Liver (tissue), 9 donors: Measurements from ENCODE around the gene MTARC2. TPM values are rescaled to one million over a fixed set of nuclear protein-coding genes. Genes with fewer than 3 reads are reported as not detected.

Experiments used
- DNase-seq: peaks from one replicate; pipeline ENCODE4 v3.0.0-alpha.2; 2017; ENCODE audit warnings: low spot score
- H3K27ac ChIP-seq, 2 donors: one replicate each; pipeline ENCODE4 v1.7.0; 2013; ENCODE audit warnings: inconsistent platforms in 2 of 2, low read length in 2 of 2, control low read depth in 1 of 2, low read depth in 1 of 2, mild to moderate bottlenecking in 1 of 2
- H3K27me3 ChIP-seq, 4 donors: one replicate each; pipeline versions ENCODE4 v1.6.1 to v1.7.0; 2013; ENCODE audit warnings: low read length in 3 of 4, inconsistent platforms in 1 of 4, mild to moderate bottlenecking in 1 of 4, moderate library complexity in 1 of 4; ENCODE audit not compliant: control insufficient read depth in 4 of 4, insufficient read depth in 4 of 4
- H3K36me3 ChIP-seq, 4 donors: one replicate each; pipeline versions ENCODE4 v1.6.1 to v1.7.0; 2013; ENCODE audit warnings: low read length in 3 of 4, mild to moderate bottlenecking in 3 of 4, low read depth in 1 of 4, moderate library complexity in 1 of 4; ENCODE audit not compliant: control insufficient read depth in 4 of 4, insufficient read depth in 3 of 4
- H3K4me1 ChIP-seq, 4 donors: one replicate each; pipeline versions ENCODE4 v1.6.1 to v1.7.0; 2013; ENCODE audit warnings: low read length in 3 of 4, mild to moderate bottlenecking in 3 of 4, moderate library complexity in 1 of 4; ENCODE audit not compliant: control insufficient read depth in 4 of 4, insufficient read depth in 4 of 4
- H3K4me3 ChIP-seq, 3 donors: one replicate each; pipeline versions ENCODE4 v1.6.1 to v1.7.0; 2013; ENCODE audit warnings: low read length in 3 of 3, control low read depth in 1 of 3, low read depth in 1 of 3, mild to moderate bottlenecking in 1 of 3
- H3K9ac ChIP-seq, 2 donors: one replicate each; pipeline ENCODE4 v1.7.0; 2013; ENCODE audit warnings: low read length in 2 of 2, mild to moderate bottlenecking in 2 of 2, moderate library complexity in 2 of 2, control low read depth in 1 of 2, low read depth in 1 of 2
- H3K9me3 ChIP-seq, 4 donors: one replicate each; pipeline versions ENCODE4 v1.6.1 to v1.7.0; 2013; ENCODE audit warnings: low read length in 3 of 4; ENCODE audit not compliant: control insufficient read depth in 4 of 4
- EGR1 ChIP-seq, 2 donors: IDR thresholded peaks; 2 replicates each; pipeline ENCODE4 v1.6.1; 2016 to 2018; ENCODE audit warnings: antibody characterized with exemption in 2 of 2, low read depth in 2 of 2
- FOXA2 ChIP-seq: IDR thresholded peaks from 2 replicates; pipeline ENCODE4 v1.6.1; 2016; ENCODE audit warnings: antibody characterized with exemption
- HNF4G ChIP-seq: IDR thresholded peaks from 2 replicates; pipeline ENCODE4 v1.6.1; 2016; ENCODE audit warnings: antibody characterized with exemption
- MAX ChIP-seq: IDR thresholded peaks from 2 replicates; pipeline ENCODE4 v1.6.1; 2016; ENCODE audit warnings: antibody characterized with exemption
- NR2F2 ChIP-seq: IDR thresholded peaks from 2 replicates; pipeline ENCODE4 v1.6.1; 2016; ENCODE audit warnings: antibody characterized with exemption
- RXRA ChIP-seq, 2 donors: IDR thresholded peaks; 2 replicates each; pipeline ENCODE4 v1.6.1; 2017 to 2018; ENCODE audit warnings: antibody characterized with exemption in 2 of 2, mild to moderate bottlenecking in 1 of 2
- SP1 ChIP-seq: IDR thresholded peaks from 2 replicates; pipeline ENCODE4 v1.6.1; 2018; ENCODE audit warnings: antibody characterized with exemption, mild to moderate bottlenecking
- TAF1 ChIP-seq: conservative IDR thresholded peaks from 2 replicates; pipeline ENCODE4 v1.6.1; 2016; ENCODE audit warnings: antibody characterized with exemption, mild to moderate bottlenecking
- YY1 ChIP-seq: IDR thresholded peaks from 2 replicates; pipeline ENCODE4 v1.6.1; 2016; ENCODE audit warnings: antibody characterized with exemption, mild to moderate bottlenecking
- WGBS: extraction: QIAGEN DNeasy Blood & Tissue Kit; methylation state at CpG from one replicate; pipeline ENCODE4 v1.1.7; 2013; 5-methylcytosine and 5-hydroxymethylcytosine counted together
- polyA plus RNA-seq, 2 donors: library from polyadenylated mRNA; stranded (reverse) in 1 of 2; unstranded in 1 of 2; fragments of 200-250 nt in 1 of 2; fragments of >200 nt in 1 of 2; fragmentation: Nextera tagmentation in 1 of 2; extraction: Ambion mirVana in 1 of 2; gene quantifications; one replicate each; pipeline versions ENCODE4 v1.2.1 to v1.2.3, GENCODE V29; 2013 to 2015
- total RNA-seq, 2 donors: library from RNA; depleted of rRNA; stranded (reverse); fragments of >200 nt; gene quantifications; one replicate each; pipeline ENCODE4 v1.2.3, GENCODE V29; 2014
- TF ChIP-seq, protein P1 (sequence below): IDR thresholded peaks from 2 replicates; pipeline ENCODE4 v1.6.1; 2016; ENCODE audit warnings: antibody characterized with exemption
- TF ChIP-seq, protein P2 (sequence below): fragments of 150-350 bp; IDR thresholded peaks from 2 replicates; pipeline ENCODE4 v1.5.1; 2017; ENCODE audit warnings: improper control_type of control experiment, low read depth, low read length; ENCODE audit not compliant: missing input control
- TF ChIP-seq, protein P3 (sequence below): IDR thresholded peaks from 2 replicates; pipeline ENCODE4 v1.6.1; 2016; ENCODE audit warnings: antibody characterized with exemption
- donor health status: healthy.
- donor health status: healthy.
- donor health status: healthy.
- donor health status: healthy.
- donor health status: healthy.

MTARC2 gene
- total and polyA plus RNA-seq, 4 donors = 24.9 to 96.1 (median 71.4) TPM

DNA sequence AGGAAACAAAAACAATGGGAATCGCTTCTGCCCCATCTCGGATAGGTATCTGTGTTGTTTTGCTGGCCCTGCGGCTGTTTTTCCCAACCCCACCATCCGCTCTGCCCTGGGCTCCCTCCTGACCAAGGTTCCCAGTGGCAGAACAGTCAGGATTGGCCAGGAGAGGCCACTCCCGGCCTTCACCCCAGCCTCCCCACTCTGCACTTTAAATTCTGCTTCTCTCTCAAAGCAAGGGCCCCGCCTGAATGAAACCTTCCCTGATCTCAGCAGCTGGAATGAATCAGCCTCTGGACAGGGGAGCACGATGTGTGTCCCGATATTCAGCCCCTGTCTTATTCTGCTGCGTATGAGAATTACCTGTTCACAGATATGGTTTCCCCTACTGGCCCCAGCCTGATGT is 41.6 kb upstream of the MTARC2 start:
- H3K4me1 ChIP-seq = peaks cover 6 to 33% (median 21%) of the 10 kb centered on the region in 4 donors
- H3K4me3 ChIP-seq = no peak overlapping the region
- no peak for DNase-seq
- H3K27me3 ChIP-seq = no peaks in the 10 kb centered on the region
- no peaks in the 10 kb centered on the region for H3K9me3 ChIP-seq
- no peak overlapping the region for H3K27ac ChIP-seq
- no peak overlapping the region for H3K9ac ChIP-seq
- TF ChIP-seq YY1 (no peak), EGR1 (IDR thresholded peaks at IDR 0.05; ENCODE audit: low read depth in 2 of 2) (no peak)
- TF ChIP-seq, protein P1, sequence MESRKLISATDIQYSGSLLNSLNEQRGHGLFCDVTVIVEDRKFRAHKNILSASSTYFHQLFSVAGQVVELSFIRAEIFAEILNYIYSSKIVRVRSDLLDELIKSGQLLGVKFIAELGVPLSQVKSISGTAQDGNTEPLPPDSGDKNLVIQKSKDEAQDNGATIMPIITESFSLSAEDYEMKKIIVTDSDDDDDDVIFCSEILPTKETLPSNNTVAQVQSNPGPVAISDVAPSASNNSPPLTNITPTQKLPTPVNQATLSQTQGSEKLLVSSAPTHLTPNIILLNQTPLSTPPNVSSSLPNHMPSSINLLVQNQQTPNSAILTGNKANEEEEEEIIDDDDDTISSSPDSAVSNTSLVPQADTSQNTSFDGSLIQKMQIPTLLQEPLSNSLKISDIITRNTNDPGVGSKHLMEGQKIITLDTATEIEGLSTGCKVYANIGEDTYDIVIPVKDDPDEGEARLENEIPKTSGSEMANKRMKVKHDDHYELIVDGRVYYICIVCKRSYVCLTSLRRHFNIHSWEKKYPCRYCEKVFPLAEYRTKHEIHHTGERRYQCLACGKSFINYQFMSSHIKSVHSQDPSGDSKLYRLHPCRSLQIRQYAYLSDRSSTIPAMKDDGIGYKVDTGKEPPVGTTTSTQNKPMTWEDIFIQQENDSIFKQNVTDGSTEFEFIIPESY = no peak
- whole genome bisulfite sequencing = 82% methylated on average over 9 of the region's 9 CpGs
- H3K36me3 ChIP-seq = no peaks in the 10 kb centered on the region

GRCh38 chr1:220707160-220707559 is 41.0 kb upstream of the MTARC2 start:
- no peak for TF ChIP-seq TAF1
- TF ChIP-seq, protein P2, sequence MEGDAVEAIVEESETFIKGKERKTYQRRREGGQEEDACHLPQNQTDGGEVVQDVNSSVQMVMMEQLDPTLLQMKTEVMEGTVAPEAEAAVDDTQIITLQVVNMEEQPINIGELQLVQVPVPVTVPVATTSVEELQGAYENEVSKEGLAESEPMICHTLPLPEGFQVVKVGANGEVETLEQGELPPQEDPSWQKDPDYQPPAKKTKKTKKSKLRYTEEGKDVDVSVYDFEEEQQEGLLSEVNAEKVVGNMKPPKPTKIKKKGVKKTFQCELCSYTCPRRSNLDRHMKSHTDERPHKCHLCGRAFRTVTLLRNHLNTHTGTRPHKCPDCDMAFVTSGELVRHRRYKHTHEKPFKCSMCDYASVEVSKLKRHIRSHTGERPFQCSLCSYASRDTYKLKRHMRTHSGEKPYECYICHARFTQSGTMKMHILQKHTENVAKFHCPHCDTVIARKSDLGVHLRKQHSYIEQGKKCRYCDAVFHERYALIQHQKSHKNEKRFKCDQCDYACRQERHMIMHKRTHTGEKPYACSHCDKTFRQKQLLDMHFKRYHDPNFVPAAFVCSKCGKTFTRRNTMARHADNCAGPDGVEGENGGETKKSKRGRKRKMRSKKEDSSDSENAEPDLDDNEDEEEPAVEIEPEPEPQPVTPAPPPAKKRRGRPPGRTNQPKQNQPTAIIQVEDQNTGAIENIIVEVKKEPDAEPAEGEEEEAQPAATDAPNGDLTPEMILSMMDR = no peak
- TF ChIP-seq RXRA (IDR thresholded peaks at IDR 0.05) = no peak
- no peak for TF ChIP-seq HNF4G
- TF ChIP-seq FOXA2 = no peak
- no peaks in the 10 kb centered on the region for H3K27me3 ChIP-seq
- no peaks in the 10 kb centered on the region for H3K9me3 ChIP-seq
- no peak for DNase-seq
- H3K9ac ChIP-seq = no peak overlapping the region
- no peak overlapping the region for H3K27ac ChIP-seq
- H3K4me3 ChIP-seq = no peak overlapping the region
- H3K4me1 ChIP-seq = peaks cover 6 to 34% (median 22%) of the 10 kb centered on the region in 4 donors
- 87% methylated on average over 10 of the region's 10 CpGs for WGBS
- H3K36me3 ChIP-seq = no peaks in the 10 kb centered on the region

DNA sequence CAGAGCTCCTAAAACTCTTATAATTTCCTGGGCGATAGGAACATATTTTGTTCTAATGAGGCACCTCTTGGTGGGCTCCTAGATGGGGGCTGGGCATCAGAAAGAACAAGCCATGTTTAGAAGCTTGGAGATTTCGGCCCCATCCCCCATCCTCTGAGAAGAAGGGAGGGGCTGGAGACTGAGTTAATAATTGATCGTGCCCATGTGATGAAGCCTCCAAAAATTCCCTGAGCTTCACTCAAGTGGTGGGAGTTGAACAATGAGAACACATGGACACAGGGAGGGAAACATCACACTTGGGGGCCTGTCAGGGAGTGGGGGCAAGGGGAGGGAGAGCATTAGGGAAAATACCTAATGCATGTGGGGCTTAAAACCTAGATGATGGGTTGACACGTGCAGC is 39.9 kb upstream of the MTARC2 start:
- DNase-seq = no peak
- H3K9me3 ChIP-seq = no peaks in the 10 kb centered on the region
- TF ChIP-seq, protein P3, sequence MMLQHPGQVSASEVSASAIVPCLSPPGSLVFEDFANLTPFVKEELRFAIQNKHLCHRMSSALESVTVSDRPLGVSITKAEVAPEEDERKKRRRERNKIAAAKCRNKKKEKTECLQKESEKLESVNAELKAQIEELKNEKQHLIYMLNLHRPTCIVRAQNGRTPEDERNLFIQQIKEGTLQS = no peak
- TF ChIP-seq NR2F2 (no peak), FOXA2 (no peak), EGR1 (IDR thresholded peaks at IDR 0.05; ENCODE audit: low read depth in 2 of 2) (no peak), SP1 (no peak), HNF4G (no peak), MAX (no peak), RXRA (IDR thresholded peaks at IDR 0.05) (no peak)
- H3K36me3 ChIP-seq = no peaks in the 10 kb centered on the region
- peaks cover 6 to 29% (median 19%) of the 10 kb centered on the region in 4 donors for H3K4me1 ChIP-seq
- no peak overlapping the region for H3K27ac ChIP-seq
- H3K4me3 ChIP-seq = no peak overlapping the region
- WGBS = 81% methylated on average over 4 of the region's 4 CpGs
- H3K9ac ChIP-seq = no peak overlapping the region
- H3K27me3 ChIP-seq = no peaks in the 10 kb centered on the region
